SK-N-MC (cell line): ENCODE results near the gene VPS11.

ENCODE experiments used
- EZH2 ChIP-seq: fragments of 200-600 bp; sonication (generic); IDR thresholded peaks from one replicate; pipeline ENCODE4 v1.6.1; 2017; ENCODE audit warnings: antibody characterized with exemption
- POLR2AphosphoS5 ChIP-seq: IDR thresholded peaks from 2 replicates; pipeline ENCODE4 v1.6.1; 2012; ENCODE audit warnings: mild to moderate bottlenecking, low read depth, low read length, borderline replicate concordance

- no peak for TF ChIP-seq POLR2AphosphoS5
- TF ChIP-seq EZH2 = no peak
Measured at GRCh38 chr11:119041821-119042514, 25.6 kb upstream of the VPS11 start.
